H1 (cell line): Measurements from ENCODE around the gene FHIT. TPM values are rescaled to one million over a fixed set of nuclear protein-coding genes. Genes with fewer than 3 reads are reported as not detected.

Source experiments
- CTCF ChIA-PET: fragments of 300-600 bp; sonication (Branson Sonifier 250); formaldehyde crosslinking; loops from one replicate; lab custom pipeline; 2021; ENCODE audit not compliant: partially characterized antibody; lab: Charles Lee
- POLR2A ChIA-PET: fragments of 300-600 bp; sonication (Branson Sonifier 250); formaldehyde crosslinking; loops from one replicate; lab custom pipeline; 2021; ENCODE audit warnings: inconsistent platforms; ENCODE audit not compliant: partially characterized antibody; lab: Charles Lee
- DNase-seq, 2 experiments: peaks; one replicate each; pipeline versions ENCODE4 v3.0.0 to v3.0.0-alpha.2; 2010 to 2022; ENCODE audit warnings: low spot score in 2 of 2, low read depth in 1 of 2, mixed read lengths in 1 of 2
- FAIRE-seq: peaks from 2 replicates; lab custom pipeline; 2011; peaks lifted over from hg19 to GRCh38; lab: Jason Lieb, UNC
- H2AFZ ChIP-seq: 2 replicates; pipeline ENCODE4 v1.8.1; 2012; ENCODE audit warnings: low read length, inconsistent platforms
- H2AK5ac ChIP-seq: 2 replicates; pipeline ENCODE4 v1.6.1; 2013; ENCODE audit warnings: low read depth, low read length
- H2BK120ac ChIP-seq: replicated peaks from 2 replicates; pipeline ENCODE3; 2013; ENCODE audit warnings: low read depth, low read length, inconsistent platforms
- H2BK12ac ChIP-seq: 2 replicates; pipeline ENCODE4 v1.6.1; 2013; ENCODE audit warnings: low read depth, low read length
- H2BK15ac ChIP-seq: 2 replicates; pipeline ENCODE4 v1.6.1; 2013; ENCODE audit warnings: low read length
- H2BK20ac ChIP-seq: 2 replicates; pipeline ENCODE4 v1.6.1; 2013; ENCODE audit warnings: low read length
- H2BK5ac ChIP-seq: 2 replicates; pipeline ENCODE4 v1.6.1; 2013; ENCODE audit warnings: low read depth, low read length
- H3K14ac ChIP-seq: 2 replicates; pipeline ENCODE4 v1.6.1; 2013; ENCODE audit warnings: inconsistent platforms; ENCODE audit not compliant: insufficient read length
- H3K18ac ChIP-seq: 2 replicates; pipeline ENCODE4 v1.6.1; 2013; ENCODE audit warnings: low read length; ENCODE audit errors: extremely low read depth
- H3K23ac ChIP-seq: 2 replicates; pipeline ENCODE4 v1.6.1; 2013; ENCODE audit warnings: inconsistent platforms; ENCODE audit not compliant: insufficient read length
- H3K23me2 ChIP-seq: 2 replicates; pipeline ENCODE4 v1.6.1; 2013; ENCODE audit warnings: low read depth, low read length
- H3K27ac ChIP-seq: 2 replicates; pipeline ENCODE4 v1.6.1; 2011; ENCODE audit warnings: low read depth, low read length, inconsistent platforms
- H3K27me3 ChIP-seq, 4 experiments: replicated peaks in 1 of 4; 1 replicate in 1 of 4; 2 replicates in 3 of 4; pipeline versions ENCODE4 v1.6.1 to v1.8.1; 2011 to 2013; ENCODE audit warnings: low read length in 3 of 4, mild to moderate bottlenecking in 3 of 4, inconsistent platforms in 2 of 4, mixed read lengths in 2 of 4, moderate library complexity in 1 of 4; ENCODE audit not compliant: control insufficient read depth in 3 of 4, insufficient read depth in 3 of 4; ENCODE audit errors: extremely low read depth in 1 of 4
- H3K36me3 ChIP-seq, 4 experiments: 2 replicates each; pipeline versions ENCODE4 v1.6.1 to v1.8.1; 2011 to 2013; ENCODE audit warnings: mild to moderate bottlenecking in 4 of 4, low read length in 3 of 4, moderate library complexity in 2 of 4, control low read depth in 1 of 4, inconsistent platforms in 1 of 4; ENCODE audit not compliant: insufficient read depth in 4 of 4, control insufficient read depth in 2 of 4
- H3K4ac ChIP-seq: replicated peaks from 2 replicates; pipeline ENCODE3; 2013; ENCODE audit warnings: low read length, low read depth, mixed read lengths, inconsistent platforms; ENCODE audit not compliant: insufficient read length
- H3K4me1 ChIP-seq, 4 experiments: replicated peaks in 1 of 4; 1 replicate in 1 of 4; 2 replicates in 3 of 4; pipeline versions ENCODE4 v1.6.1 to v1.8.1; 2011 to 2013; ENCODE audit warnings: low read length in 3 of 4, inconsistent platforms in 2 of 4, mixed read lengths in 1 of 4; ENCODE audit not compliant: insufficient read depth in 4 of 4, control insufficient read depth in 3 of 4
- H3K4me2 ChIP-seq, 2 experiments: 2 replicates each; pipeline versions ENCODE4 v1.6.1 to v1.8.1; 2011 to 2013; ENCODE audit warnings: low read depth in 2 of 2, low read length in 2 of 2, control low read depth in 1 of 2, inconsistent platforms in 1 of 2, mild to moderate bottlenecking in 1 of 2; ENCODE audit not compliant: insufficient read depth in 1 of 2
- H3K4me3 ChIP-seq, 4 experiments: fragments of 200-600, 300-600 bp in 1 of 4; sonication (generic), shearing (Covaris generic), sonication (Bioruptor Twin) in 1 of 4; 2 replicates each; pipeline versions ENCODE4 v1.5.1 to v1.8.1; 2011 to 2016; ENCODE audit warnings: low read length in 4 of 4, low read depth in 3 of 4, control low read depth in 2 of 4, inconsistent platforms in 2 of 4, mild to moderate bottlenecking in 2 of 4, mixed read lengths in 1 of 4, moderate library complexity in 1 of 4; ENCODE audit not compliant: insufficient read depth in 2 of 4; ENCODE audit errors: extremely low read depth in 1 of 4
- H3K56ac ChIP-seq: replicated peaks from 2 replicates; pipeline ENCODE3; 2013; ENCODE audit warnings: low read depth, mild to moderate bottlenecking, mixed read lengths, low read length, inconsistent platforms; ENCODE audit not compliant: insufficient read length
- H3K79me1 ChIP-seq: 2 replicates; pipeline ENCODE4 v1.6.1; 2013; ENCODE audit warnings: low read depth, low read length, control low read depth
- H3K79me2 ChIP-seq, 2 experiments: 2 replicates each; pipeline versions ENCODE4 v1.6.1 to v1.8.1; 2012 to 2013; ENCODE audit warnings: low read length in 2 of 2, mild to moderate bottlenecking in 2 of 2, inconsistent platforms in 1 of 2; ENCODE audit not compliant: insufficient read depth in 2 of 2, control insufficient read depth in 1 of 2
- H3K9ac ChIP-seq, 4 experiments: replicated peaks in 1 of 4; 1 replicate in 1 of 4; 2 replicates in 3 of 4; pipeline versions ENCODE4 v1.6.1 to v1.8.1; 2011 to 2013; ENCODE audit warnings: low read depth in 3 of 4, low read length in 3 of 4, control low read depth in 2 of 4, mild to moderate bottlenecking in 2 of 4, moderate library complexity in 2 of 4, inconsistent platforms in 1 of 4; ENCODE audit errors: extremely low read depth in 1 of 4
- H3K9me3 ChIP-seq, 2 experiments: 2 replicates each; pipeline versions ENCODE4 v1.6.1 to v1.8.1; 2012 to 2013; ENCODE audit warnings: mild to moderate bottlenecking in 2 of 2, moderate library complexity in 2 of 2, control low read depth in 1 of 2, inconsistent platforms in 1 of 2, low read depth in 1 of 2, low read length in 1 of 2, mixed read lengths in 1 of 2; ENCODE audit not compliant: insufficient read depth in 2 of 2
- H4K20me1 ChIP-seq, 2 experiments: replicated peaks in 1 of 2; 2 replicates each; pipeline versions ENCODE3 to v1.8.1; 2011 to 2013; ENCODE audit warnings: inconsistent platforms in 2 of 2, low read length in 2 of 2, mild to moderate bottlenecking in 1 of 2; ENCODE audit not compliant: insufficient read depth in 2 of 2, control insufficient read depth in 1 of 2
- H4K5ac ChIP-seq: 2 replicates; pipeline ENCODE4 v1.6.1; 2013; ENCODE audit warnings: low read length, low read depth, mixed read lengths, inconsistent platforms; ENCODE audit not compliant: insufficient read length
- H4K8ac ChIP-seq: 2 replicates; pipeline ENCODE4 v1.8.0; 2013; ENCODE audit warnings: mild to moderate bottlenecking, moderate library complexity, low read length, inconsistent platforms; ENCODE audit not compliant: insufficient read depth; ENCODE audit errors: extremely low read depth
- H4K91ac ChIP-seq: replicated peaks from 2 replicates; pipeline ENCODE3; 2013; ENCODE audit warnings: low read length, mixed read lengths, inconsistent platforms; ENCODE audit not compliant: insufficient read length
- CHD2 ChIP-seq: IDR thresholded peaks from 2 replicates; pipeline ENCODE4 v1.6.1; 2012; ENCODE audit warnings: low read length, improper control_type of control experiment
- KDM1A ChIP-seq: fragments of 200-600, 300-600 bp; sonication (generic); IDR thresholded peaks from 2 replicates; pipeline ENCODE4 v1.7.1; 2016; ENCODE audit warnings: mild to moderate bottlenecking, low read length, borderline replicate concordance
- SP2 ChIP-seq: IDR thresholded peaks from 2 replicates; pipeline ENCODE4 v1.6.1; 2012; ENCODE audit warnings: mild to moderate bottlenecking, low read length, inconsistent platforms
- SP4 ChIP-seq: IDR thresholded peaks from 2 replicates; pipeline ENCODE4 v1.6.1; 2012; ENCODE audit warnings: low read length, inconsistent platforms
- WGBS, 2 experiments: shearing (Covaris generic) in 1 of 2; methylation state at CpG; one replicate each; pipeline versions ENCODE4 v1.1.6 to v1.1.7; 2013 to 2015; ENCODE audit warnings: low lambda C conversion rate in 2 of 2, mixed read lengths in 2 of 2, inconsistent platforms in 1 of 2, low coverage in 1 of 2, missing lambda C conversion rate in 1 of 2; ENCODE audit not compliant: insufficient replicate concordance in 2 of 2, insufficient coverage in 1 of 2, insufficient read length in 1 of 2; ENCODE audit errors: extremely low coverage in 1 of 2, missing lambda C conversion rate in 1 of 2; 5-methylcytosine and 5-hydroxymethylcytosine counted together
- polyA plus RNA-seq, 7 experiments: library from polyadenylated mRNA; depleted of rRNA in 3 of 7; stranded (reverse) in 5 of 7; unstranded in 2 of 7; fragments of >200 nt in 5 of 7; fragments of 200-250 nt in 2 of 7; gene quantifications; 1 replicate in 5 of 7; 2 replicates in 1 of 7; 4 replicates in 1 of 7; pipeline versions ENCODE4 v1.2.1 to v1.2.3, GENCODE V29; 2011 to 2013; ENCODE audit warnings: missing spikeins in 2 of 7, mixed read lengths in 2 of 7
- total RNA-seq: library from RNA; stranded (reverse); fragmentation: NEBNext Ultra II Directional; extraction: Animal tissue kit (Norgen Biotek cat#: 25700); gene quantifications from 2 replicates; pipeline ENCODE4 v1.2.1, GENCODE V29; 2021

The FHIT gene
- total and polyA plus RNA-seq, 2 of the 8 experiments (the other 6 are each of a cell fraction or from before 2014, with no cell fraction given): 1.2 to 3.2 TPM

DNA sequence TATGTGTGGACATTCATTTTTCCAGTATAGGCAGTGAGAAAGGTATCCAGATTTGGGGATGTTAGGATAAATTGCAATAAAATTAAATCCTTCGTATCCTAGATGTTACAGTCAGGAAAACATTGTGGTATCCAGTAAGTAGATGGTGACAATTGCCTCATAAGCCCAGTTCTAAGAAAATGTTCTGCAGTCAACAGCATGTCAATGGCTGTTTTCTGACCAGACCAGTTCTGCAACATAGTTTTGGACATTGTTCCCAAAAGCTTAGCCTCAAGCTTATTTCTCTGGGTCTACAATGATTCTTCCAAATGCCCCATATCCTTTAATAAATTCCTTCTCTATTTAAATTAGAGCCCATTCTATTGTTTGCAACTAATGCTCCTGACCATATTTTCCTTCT lies 480.7 kb downstream of the FHIT start:
- Histone ChIP-seq H2AK5ac (no peak overlapping the region), H3K79me2 (no peaks in the 10 kb centered on the region), H2BK12ac (no peak overlapping the region), H4K8ac (no peak overlapping the region), H2BK20ac (peak overlapping the region; percentile 16; the same call in 1 of the 2 replicates), H3K9me3 (peaks cover 9 to 11% of the 10 kb centered on the region in 2 experiments), H3K4ac (no peak overlapping the region), H3K18ac (no peak overlapping the region), H3K4me2 (no peak overlapping the region), H3K56ac (no peak overlapping the region), H3K27me3 (no peaks in the 10 kb centered on the region), H2AFZ (no peak overlapping the region), H3K14ac (no peak overlapping the region), H3K23ac (no peak overlapping the region), H2BK15ac (no peak overlapping the region), H3K27ac (no peak overlapping the region), H3K4me1 (peaks cover 0 to 15% (median 4%) of the 10 kb centered on the region in 4 experiments; a peak in 5 of 7 replicates), H3K4me3 (no peak overlapping the region), H4K20me1 (no peaks in the 10 kb centered on the region), H2BK120ac (no peak overlapping the region), H4K5ac (no peak overlapping the region), H3K36me3 (no peaks in the 10 kb centered on the region), H4K91ac (no peak overlapping the region), H3K23me2 (no peaks in the 10 kb centered on the region), H3K79me1 (no peaks in the 10 kb centered on the region), H2BK5ac (no peak overlapping the region), H3K9ac (no peak overlapping the region)
- ChIA-PET CTCF (interaction anchor here (1.1 to 1.4 kb wide), 3 partner anchors 8 to 15 kb away, joined by 3 to 4 read pairs (median 3); no protein-coding TSS in a partner anchor), POLR2A (no interaction called here)
- TF ChIP-seq SP2 (no peak), SP4 (no peak), KDM1A (no peak), CHD2 (no peak)
- DNase-seq (no peak), FAIRE-seq (no peak)
- WGBS, 2 experiments: 89% methylated on average over 1 of the region's 1 CpG; no CpG with 5 or more reads in 1 of the 2 experiments
